Measurements from ENCODE around the gene TLCD2.

- no peak for TF ChIP-seq FOXJ3 (CRISPR knock-in tag; IDR thresholded peaks at IDR 0.05; ENCODE audit: borderline replicate concordance)
- TF ChIP-seq CTCF (IDR thresholded peaks at IDR 0.05), result no peak
- no peak for TF ChIP-seq CREB1 (CRISPR knock-in tag; IDR thresholded peaks at IDR 0.05)
- TF ChIP-seq SP1 (CRISPR knock-in tag; conservative IDR thresholded peaks at IDR 0.05), result no peak
- TF ChIP-seq ATF6 (CRISPR knock-in tag; IDR thresholded peaks at IDR 0.05), result no peak
- TF ChIP-seq FOXP4 (CRISPR knock-in tag; IDR thresholded peaks at IDR 0.05), result no peak
- no peak for TF ChIP-seq NFYB (CRISPR knock-in tag; conservative IDR thresholded peaks at IDR 0.05; ENCODE audit: low read depth)
- no peak for TF ChIP-seq NR1H2 (CRISPR knock-in tag; IDR thresholded peaks at IDR 0.05)
- TF ChIP-seq, protein P1, sequence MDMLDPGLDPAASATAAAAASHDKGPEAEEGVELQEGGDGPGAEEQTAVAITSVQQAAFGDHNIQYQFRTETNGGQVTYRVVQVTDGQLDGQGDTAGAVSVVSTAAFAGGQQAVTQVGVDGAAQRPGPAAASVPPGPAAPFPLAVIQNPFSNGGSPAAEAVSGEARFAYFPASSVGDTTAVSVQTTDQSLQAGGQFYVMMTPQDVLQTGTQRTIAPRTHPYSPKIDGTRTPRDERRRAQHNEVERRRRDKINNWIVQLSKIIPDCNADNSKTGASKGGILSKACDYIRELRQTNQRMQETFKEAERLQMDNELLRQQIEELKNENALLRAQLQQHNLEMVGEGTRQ (CRISPR knock-in tag; IDR thresholded peaks at IDR 0.05), result no peak
- TF ChIP-seq RELA (CRISPR knock-in tag; IDR thresholded peaks at IDR 0.05; ENCODE audit: borderline replicate concordance), result no peak
- no peak for TF ChIP-seq ZBTB21 (CRISPR knock-in tag; IDR thresholded peaks at IDR 0.05; ENCODE audit: borderline replicate concordance)
These were observed 20.4 kb upstream of the TLCD2 start for GRCh38 chr17:1730326-1731193.

All from WTC11 (cell line).